Mesenchymal stem cell (in vitro differentiated cells and primary cell): ENCODE results near the gene GTF2IRD1.

Experiments
- DNase-seq: peaks from one replicate; pipeline ENCODE4 v3.0.0-alpha.2; 2013
- H2AFZ ChIP-seq: one replicate; pipeline ENCODE4 v1.6.1; 2013; ENCODE audit warnings: low read depth, mild to moderate bottlenecking, control low read depth, inconsistent platforms, low read length, moderate library complexity
- H2AK5ac ChIP-seq: 2 replicates; pipeline ENCODE4 v1.6.1; 2013; ENCODE audit warnings: low read length, moderate library complexity, mild to moderate bottlenecking, inconsistent platforms; ENCODE audit not compliant: severe bottlenecking
- H2BK120ac ChIP-seq: one replicate; pipeline ENCODE4 v1.6.1; 2013; ENCODE audit warnings: low read depth, mild to moderate bottlenecking, inconsistent platforms, low read length, moderate library complexity
- H2BK12ac ChIP-seq, 2 experiments: one replicate each; pipeline ENCODE4 v1.6.1; 2013; ENCODE audit warnings: inconsistent platforms in 2 of 2, low read length in 2 of 2, mild to moderate bottlenecking in 2 of 2, moderate library complexity in 2 of 2, control low read depth in 1 of 2
- H2BK15ac ChIP-seq: one replicate; pipeline ENCODE4 v1.6.1; 2013; ENCODE audit warnings: mild to moderate bottlenecking, low read depth, inconsistent platforms; ENCODE audit not compliant: poor library complexity, severe bottlenecking
- H2BK5ac ChIP-seq: 2 replicates; pipeline ENCODE4 v1.6.1; 2013; ENCODE audit warnings: low read depth, mild to moderate bottlenecking, low read length, control low read depth, inconsistent platforms; ENCODE audit not compliant: poor library complexity, severe bottlenecking
- H3K14ac ChIP-seq, 2 experiments: one replicate each; pipeline ENCODE4 v1.6.1; 2013; ENCODE audit warnings: inconsistent platforms in 2 of 2, low read length in 2 of 2, control low read depth in 1 of 2, mild to moderate bottlenecking in 1 of 2, moderate library complexity in 1 of 2
- H3K18ac ChIP-seq, 2 experiments: one replicate each; pipeline ENCODE4 v1.6.1; 2013; ENCODE audit warnings: inconsistent platforms in 2 of 2, low read length in 2 of 2, control low read depth in 1 of 2, low read depth in 1 of 2, mild to moderate bottlenecking in 1 of 2
- H3K23ac ChIP-seq, 2 experiments: one replicate each; pipeline ENCODE4 v1.6.1; 2013; ENCODE audit warnings: inconsistent platforms in 2 of 2, low read length in 2 of 2, mild to moderate bottlenecking in 2 of 2, moderate library complexity in 2 of 2, control low read depth in 1 of 2
- H3K27ac ChIP-seq: 2 replicates; pipeline ENCODE4 v1.5.1; 2013; ENCODE audit warnings: mild to moderate bottlenecking, moderate library complexity, low read length, control low read depth, inconsistent platforms; ENCODE audit not compliant: poor library complexity, severe bottlenecking
- H3K27me3 ChIP-seq, 2 experiments: 2 replicates each; pipeline versions ENCODE4 v1.6.1 to v1.7.0; 2013; ENCODE audit warnings: low read length in 2 of 2, mild to moderate bottlenecking in 2 of 2, moderate library complexity in 2 of 2, control low read depth in 1 of 2, inconsistent platforms in 1 of 2; ENCODE audit not compliant: control insufficient read depth in 1 of 2, insufficient read depth in 1 of 2
- H3K36me3 ChIP-seq, 2 experiments: 2 replicates each; pipeline versions ENCODE4 v1.6.1 to v1.7.0; 2013; ENCODE audit warnings: low read length in 2 of 2, control low read depth in 1 of 2, inconsistent platforms in 1 of 2, low read depth in 1 of 2, mild to moderate bottlenecking in 1 of 2; ENCODE audit not compliant: insufficient read depth in 2 of 2, control insufficient read depth in 1 of 2
- H3K4ac ChIP-seq, 2 experiments: one replicate each; pipeline ENCODE4 v1.6.1; 2013; ENCODE audit warnings: inconsistent platforms in 2 of 2, low read length in 2 of 2, mild to moderate bottlenecking in 2 of 2, moderate library complexity in 2 of 2, control low read depth in 1 of 2, low read depth in 1 of 2
- H3K4me1 ChIP-seq: 2 replicates; pipeline ENCODE4 v1.6.1; 2013; ENCODE audit warnings: low read depth, low read length, control low read depth; ENCODE audit not compliant: control insufficient read depth, insufficient read depth
- H3K4me2 ChIP-seq: 2 replicates; pipeline ENCODE4 v1.6.1; 2013; ENCODE audit warnings: low read length, mild to moderate bottlenecking, inconsistent platforms; ENCODE audit not compliant: poor library complexity, severe bottlenecking
- H3K4me3 ChIP-seq, 2 experiments: 2 replicates each; pipeline versions ENCODE4 v1.5.1 to v1.7.0; 2013; ENCODE audit warnings: low read length in 2 of 2, mild to moderate bottlenecking in 2 of 2, control low read depth in 1 of 2, low read depth in 1 of 2; ENCODE audit not compliant: insufficient read depth in 1 of 2
- H3K79me1 ChIP-seq: replicated peaks from 2 replicates; pipeline ENCODE4 v1.6.1; 2013; ENCODE audit warnings: mild to moderate bottlenecking, control low read depth, low read length, inconsistent platforms; ENCODE audit not compliant: poor library complexity, severe bottlenecking
- H3K9ac ChIP-seq: 2 replicates; pipeline ENCODE4 v1.7.0; 2013; ENCODE audit warnings: mild to moderate bottlenecking, low read length, moderate library complexity
- H3K9me3 ChIP-seq: 2 replicates; pipeline ENCODE4 v1.7.0; 2013; ENCODE audit warnings: mild to moderate bottlenecking, low read length; ENCODE audit not compliant: control insufficient read depth
- H4K8ac ChIP-seq: one replicate; pipeline ENCODE4 v1.6.1; 2013; ENCODE audit warnings: inconsistent platforms, mild to moderate bottlenecking, low read length, moderate library complexity
- H4K91ac ChIP-seq: one replicate; pipeline ENCODE4 v1.6.1; 2013; ENCODE audit warnings: mild to moderate bottlenecking, low read length, inconsistent platforms
- WGBS: methylation state at CpG from one replicate; pipeline ENCODE4 v1.1.7; 2013; ENCODE audit warnings: mixed read lengths; 5-methylcytosine and 5-hydroxymethylcytosine counted together

GTF2IRD1 gene

DNA sequence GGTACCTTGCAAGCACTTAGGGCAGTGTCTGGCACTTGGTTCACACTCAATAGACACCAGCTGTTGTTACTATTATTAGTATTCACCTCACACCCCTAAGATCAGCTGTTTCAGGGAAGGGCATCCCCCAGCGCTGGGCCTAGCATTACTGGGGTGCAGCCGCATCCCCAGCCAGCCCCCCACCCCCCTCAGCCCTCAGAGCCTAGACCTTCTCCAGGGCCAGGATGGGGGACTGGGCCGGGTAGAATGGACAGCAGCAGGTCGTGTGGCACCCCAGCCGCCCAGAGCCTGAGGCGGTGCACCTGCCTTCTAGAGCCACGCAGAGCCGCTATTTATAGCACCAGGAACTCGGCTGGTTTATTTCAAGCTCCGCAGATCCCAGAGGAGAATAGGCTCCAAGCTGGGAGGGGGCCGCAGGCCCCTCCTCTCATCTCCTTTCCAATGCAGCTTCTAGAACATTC, 60.5 kb downstream of the GTF2IRD1 start:
- Histone ChIP-seq H3K27ac (no peak overlapping the region), H2AK5ac (no peak overlapping the region), H3K18ac (no peak overlapping the region), H3K79me1 (peaks cover 8% of the 10 kb centered on the region), H3K4me1 (peaks cover 3% of the 10 kb centered on the region), H4K91ac (no peak overlapping the region), H3K4ac (no peak overlapping the region), H4K8ac (no peak overlapping the region), H2BK15ac (no peak overlapping the region), H3K9ac (no peak overlapping the region), H3K14ac (no peak overlapping the region), H3K4me3 (no peak overlapping the region), H3K4me2 (no peak overlapping the region), H2AFZ (no peak overlapping the region), H2BK5ac (no peak overlapping the region), H3K9me3 (no peaks in the 10 kb centered on the region), H3K23ac (no peak overlapping the region), H2BK12ac (no peak overlapping the region), H3K27me3 (no peaks in the 10 kb centered on the region), H2BK120ac (no peak overlapping the region), H3K36me3 (peaks cover 43 to 68% of the 10 kb centered on the region in 2 experiments)
- DNase-seq, result no peak
- 91% methylated on average over 11 of the region's 11 CpGs for WGBS

- Histone ChIP-seq H2BK120ac (no peak overlapping the region), H4K91ac (no peak overlapping the region), H3K4me3 (no peak overlapping the region), H3K14ac (no peak overlapping the region), H3K79me1 (peaks cover 7% of the 10 kb centered on the region), H3K4ac (no peak overlapping the region), H2AFZ (no peak overlapping the region), H3K27ac (no peak overlapping the region), H2BK12ac (no peak overlapping the region), H3K9ac (no peak overlapping the region), H2AK5ac (no peak overlapping the region), H3K9me3 (no peaks in the 10 kb centered on the region), H4K8ac (no peak overlapping the region), H3K4me2 (no peak overlapping the region), H3K18ac (no peak overlapping the region), H2BK5ac (no peak overlapping the region), H2BK15ac (no peak overlapping the region), H3K4me1 (peaks cover 3% of the 10 kb centered on the region), H3K36me3 (peaks cover 54 to 79% of the 10 kb centered on the region in 2 experiments), H3K27me3 (no peaks in the 10 kb centered on the region), H3K23ac (no peak overlapping the region)
- no peak for DNase-seq
- 98% methylated on average over 15 of the region's 15 CpGs for WGBS
Measured at GRCh38 chr7:74515276-74515675, 61.6 kb downstream of the GTF2IRD1 start.

GRCh38 chr7:74516214-74516613, 62.5 kb downstream of the GTF2IRD1 start:
- H3K4ac ChIP-seq, result no peak overlapping the region
- H2BK12ac ChIP-seq, result no peak overlapping the region
- H2BK5ac ChIP-seq, result no peak overlapping the region
- no peak overlapping the region for H4K91ac ChIP-seq
- no peak overlapping the region for H2BK15ac ChIP-seq
- H3K9me3 ChIP-seq, result no peaks in the 10 kb centered on the region
- H3K4me3 ChIP-seq, result no peak overlapping the region
- no peak overlapping the region for H3K4me2 ChIP-seq
- H3K18ac ChIP-seq, result no peak overlapping the region
- no peaks in the 10 kb centered on the region for H3K27me3 ChIP-seq
- 97% methylated on average over 3 of the region's 3 CpGs for WGBS
- no peak overlapping the region for H3K27ac ChIP-seq
- no peak overlapping the region for H3K23ac ChIP-seq
- H2AK5ac ChIP-seq, result no peak overlapping the region
- H4K8ac ChIP-seq, result no peak overlapping the region
- peaks cover 57 to 81% of the 10 kb centered on the region in 2 experiments for H3K36me3 ChIP-seq
- peaks cover 7% of the 10 kb centered on the region for H3K79me1 ChIP-seq
- H2BK120ac ChIP-seq, result no peak overlapping the region
- no peak overlapping the region for H3K14ac ChIP-seq
- DNase-seq, result no peak
- no peak overlapping the region for H3K9ac ChIP-seq
- no peak overlapping the region for H2AFZ ChIP-seq
- peaks cover 3% of the 10 kb centered on the region for H3K4me1 ChIP-seq

DNA sequence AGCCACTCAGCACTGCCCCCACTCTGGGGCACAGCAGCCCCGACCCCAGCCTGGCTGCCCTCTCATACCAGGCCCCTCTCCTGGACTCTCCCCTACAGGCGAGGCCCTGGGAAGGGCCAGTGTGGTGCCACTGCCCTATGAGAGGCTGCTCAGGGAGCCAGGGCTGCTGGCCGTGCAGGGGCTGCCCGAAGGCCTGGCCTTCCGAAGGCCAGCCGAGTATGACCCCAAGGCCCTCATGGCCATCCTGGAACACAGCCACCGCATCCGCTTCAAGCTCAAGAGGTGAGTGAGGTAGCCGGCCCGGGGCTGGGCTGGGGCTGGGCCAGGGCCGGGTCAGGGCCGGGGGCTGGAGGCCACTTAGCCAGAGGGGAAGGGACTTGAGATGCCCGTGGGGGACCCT, 64.3 kb downstream of the GTF2IRD1 start:
- 97% methylated on average over 13 of the region's 13 CpGs for WGBS
- no peaks in the 10 kb centered on the region for H3K27me3 ChIP-seq
- no peak overlapping the region for H2BK5ac ChIP-seq
- DNase-seq, result no peak
- no peak overlapping the region for H2BK120ac ChIP-seq
- H3K36me3 ChIP-seq, result peaks cover 61 to 80% of the 10 kb centered on the region in 2 experiments
- H2AFZ ChIP-seq, result no peak overlapping the region
- no peak overlapping the region for H3K23ac ChIP-seq
- no peak overlapping the region for H3K4me2 ChIP-seq
- no peak overlapping the region for H3K9ac ChIP-seq
- H3K4me1 ChIP-seq, result peaks cover 3% of the 10 kb centered on the region
- no peak overlapping the region for H2BK12ac ChIP-seq
- H2BK15ac ChIP-seq, result no peak overlapping the region
- H3K27ac ChIP-seq, result no peak overlapping the region
- H3K9me3 ChIP-seq, result peaks cover 7% of the 10 kb centered on the region
- H2AK5ac ChIP-seq, result no peak overlapping the region
- H3K18ac ChIP-seq, result no peak overlapping the region
- H4K8ac ChIP-seq, result no peak overlapping the region
- H3K79me1 ChIP-seq, result peaks cover 8% of the 10 kb centered on the region
- H3K4me3 ChIP-seq, result no peak overlapping the region
- no peak overlapping the region for H3K14ac ChIP-seq
- H3K4ac ChIP-seq, result no peak overlapping the region
- no peak overlapping the region for H4K91ac ChIP-seq
